ENCODE results near the gene ABCB11. TPM values are rescaled to one million over a fixed set of nuclear protein-coding genes. Genes with fewer than 3 reads are reported as not detected.

The ABCB11 gene
- total RNA-seq, 3 donors from 2014 or later (not counting 1 experiment from before 2014, with no cell fraction given) = 0.07 to 0.48 (median 0.07) TPM

DNA sequence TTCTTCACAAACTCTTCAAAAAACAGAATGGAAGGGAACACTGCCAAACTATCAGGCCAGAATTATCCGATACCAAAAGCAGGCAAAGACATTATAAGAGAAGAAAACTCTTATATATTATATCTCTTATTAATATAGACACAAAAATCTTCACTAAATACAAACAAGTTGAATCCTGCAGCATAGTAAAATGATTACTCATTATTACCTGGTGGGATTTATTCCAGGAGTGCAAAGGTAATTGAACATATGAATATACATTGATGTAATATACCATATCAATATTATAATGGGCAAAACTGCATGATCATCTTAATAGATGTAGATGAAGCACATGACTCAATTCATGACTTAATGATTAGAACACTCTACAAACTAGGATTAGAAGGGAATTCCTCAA, 25.1 kb downstream of the ABCB11 start:
- peaks cover 0 to 4% of the 10 kb centered on the region in 2 donors for H3K4me1 Mint-ChIP-seq
- no peaks in the 10 kb centered on the region for H3K9me3 ChIP-seq (ENCODE audit: control insufficient read depth, insufficient read depth, low read length)
- intact Hi-C loops (cut with micrococcal nuclease) = no loop called here
- H3K36me3 Mint-ChIP-seq = no peaks in the 10 kb centered on the region
- no peak overlapping the region for H3K4me3 ChIP-seq (ENCODE audit: low read length)
- no peak for DNase-seq
- no peaks in the 10 kb centered on the region for H3K36me3 ChIP-seq (ENCODE audit: control insufficient read depth, insufficient read depth, low read length)
- no peaks in the 10 kb centered on the region for H3K4me1 ChIP-seq (ENCODE audit: control insufficient read depth, insufficient read depth, low read length)
- H3K27ac ChIP-seq (ENCODE audit: low read length) = no peak overlapping the region
- peaks cover 0 to 12% of the 10 kb centered on the region in 2 donors for H3K27me3 Mint-ChIP-seq (ENCODE audit: low read depth in 2 of 2)
- H3K4me3 Mint-ChIP-seq = no peak overlapping the region
- TF ChIP-seq, protein P1, sequence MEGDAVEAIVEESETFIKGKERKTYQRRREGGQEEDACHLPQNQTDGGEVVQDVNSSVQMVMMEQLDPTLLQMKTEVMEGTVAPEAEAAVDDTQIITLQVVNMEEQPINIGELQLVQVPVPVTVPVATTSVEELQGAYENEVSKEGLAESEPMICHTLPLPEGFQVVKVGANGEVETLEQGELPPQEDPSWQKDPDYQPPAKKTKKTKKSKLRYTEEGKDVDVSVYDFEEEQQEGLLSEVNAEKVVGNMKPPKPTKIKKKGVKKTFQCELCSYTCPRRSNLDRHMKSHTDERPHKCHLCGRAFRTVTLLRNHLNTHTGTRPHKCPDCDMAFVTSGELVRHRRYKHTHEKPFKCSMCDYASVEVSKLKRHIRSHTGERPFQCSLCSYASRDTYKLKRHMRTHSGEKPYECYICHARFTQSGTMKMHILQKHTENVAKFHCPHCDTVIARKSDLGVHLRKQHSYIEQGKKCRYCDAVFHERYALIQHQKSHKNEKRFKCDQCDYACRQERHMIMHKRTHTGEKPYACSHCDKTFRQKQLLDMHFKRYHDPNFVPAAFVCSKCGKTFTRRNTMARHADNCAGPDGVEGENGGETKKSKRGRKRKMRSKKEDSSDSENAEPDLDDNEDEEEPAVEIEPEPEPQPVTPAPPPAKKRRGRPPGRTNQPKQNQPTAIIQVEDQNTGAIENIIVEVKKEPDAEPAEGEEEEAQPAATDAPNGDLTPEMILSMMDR (IDR thresholded peaks at IDR 0.05) = no peak
- no peak overlapping the region for H3K27ac Mint-ChIP-seq
- H3K27me3 ChIP-seq (ENCODE audit: control insufficient read depth, insufficient read depth, low read length) = no peaks in the 10 kb centered on the region
- WGBS (ENCODE audit: insufficient coverage) = no CpG with 5 or more reads among the region's 1 CpG
- no peak for ATAC-seq
- no peaks in the 10 kb centered on the region for H3K9me3 Mint-ChIP-seq

DNA sequence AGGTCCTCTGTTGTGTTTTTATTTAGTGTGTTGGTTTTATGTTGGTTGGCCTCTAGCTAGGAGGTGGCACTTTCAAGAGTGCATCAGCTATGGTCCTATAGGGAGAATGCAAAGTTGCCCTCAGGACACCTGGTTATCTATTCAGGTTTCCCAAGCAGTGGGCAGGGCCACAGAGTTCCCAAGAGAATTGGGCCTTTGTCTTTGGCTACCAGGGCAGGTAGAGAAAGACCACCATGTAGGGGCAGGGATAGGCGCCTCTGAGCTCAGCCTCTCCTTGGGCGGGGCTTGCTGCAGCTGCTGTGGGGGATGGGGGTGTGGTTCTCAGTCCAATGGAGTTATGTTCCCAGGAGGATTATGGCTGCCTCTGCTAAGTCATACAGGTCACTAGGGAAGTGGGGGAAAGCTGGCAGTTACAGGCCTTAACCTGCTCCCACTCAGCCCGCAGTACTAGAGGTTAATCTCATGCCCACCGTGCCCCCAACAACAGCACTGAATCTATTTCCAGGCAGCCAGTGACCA, 26.0 kb downstream of the ABCB11 start:
- Mint-ChIP-seq H3K4me1 (peaks cover 0 to 4% of the 10 kb centered on the region in 2 donors), H3K27me3 (ENCODE audit: low read depth in 2 of 2) (peaks cover 2 to 21% of the 10 kb centered on the region in 2 donors), H3K36me3 (no peaks in the 10 kb centered on the region), H3K27ac (no peak overlapping the region), H3K4me3 (no peak overlapping the region), H3K9me3 (no peaks in the 10 kb centered on the region)
- intact Hi-C loops (cut with micrococcal nuclease) = no loop called here
- Histone ChIP-seq H3K36me3 (ENCODE audit: control insufficient read depth, insufficient read depth, low read length) (no peaks in the 10 kb centered on the region), H3K4me3 (ENCODE audit: low read length) (no peak overlapping the region), H3K27me3 (ENCODE audit: control insufficient read depth, insufficient read depth, low read length) (no peaks in the 10 kb centered on the region), H3K4me1 (ENCODE audit: control insufficient read depth, insufficient read depth, low read length) (no peaks in the 10 kb centered on the region), H3K9me3 (ENCODE audit: control insufficient read depth, insufficient read depth, low read length) (no peaks in the 10 kb centered on the region), H3K27ac (ENCODE audit: low read length) (no peak overlapping the region)
- ATAC-seq = no peak
- TF ChIP-seq, protein P1 (IDR thresholded peaks at IDR 0.05) = no peak
- no peak for DNase-seq
- 96% methylated on average over 4 of the region's 4 CpGs for WGBS (ENCODE audit: insufficient coverage)

DNA sequence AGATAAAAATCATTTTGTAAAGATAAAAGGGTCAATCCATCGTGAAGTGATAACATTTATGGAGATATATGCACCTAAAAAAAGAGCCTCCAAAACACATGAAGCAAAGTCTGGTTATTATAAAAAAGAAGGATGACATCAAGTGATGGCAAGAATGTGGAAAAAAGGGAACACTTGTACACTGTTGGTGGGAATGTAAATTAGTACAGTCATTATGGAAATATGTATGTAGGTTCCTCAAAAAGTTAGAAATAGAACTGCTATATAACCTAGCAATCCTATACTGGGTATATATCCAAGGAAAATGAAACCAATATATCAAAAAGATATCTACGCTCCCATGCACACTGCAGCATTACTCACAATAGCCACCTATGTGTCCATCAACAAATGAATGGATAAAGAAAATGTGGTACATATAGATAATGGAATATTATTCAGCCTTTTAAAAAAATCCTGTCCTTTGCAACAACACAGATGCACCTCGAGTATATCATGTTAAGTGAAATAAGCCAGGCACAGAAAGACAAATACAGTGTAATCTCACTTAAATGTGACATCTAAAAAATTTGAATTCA, 28.9 kb downstream of the ABCB11 start:
- Mint-ChIP-seq H3K4me1 (peaks cover 0 to 7% of the 10 kb centered on the region in 2 donors), H3K27ac (no peak overlapping the region), H3K27me3 (ENCODE audit: low read depth in 2 of 2) (peaks cover 2 to 23% of the 10 kb centered on the region in 2 donors), H3K36me3 (no peaks in the 10 kb centered on the region), H3K4me3 (no peak overlapping the region), H3K9me3 (no peaks in the 10 kb centered on the region)
- H3K4me1 ChIP-seq (ENCODE audit: control insufficient read depth, insufficient read depth, low read length) = no peaks in the 10 kb centered on the region
- H3K4me3 ChIP-seq (ENCODE audit: low read length) = no peak overlapping the region
- intact Hi-C loops (cut with micrococcal nuclease) = no loop called here
- H3K27me3 ChIP-seq (ENCODE audit: control insufficient read depth, insufficient read depth, low read length) = no peaks in the 10 kb centered on the region
- ATAC-seq = no peak
- no peaks in the 10 kb centered on the region for H3K36me3 ChIP-seq (ENCODE audit: control insufficient read depth, insufficient read depth, low read length)
- no peak for DNase-seq
- TF ChIP-seq, protein P1 (IDR thresholded peaks at IDR 0.05) = no peak
- 88% methylated on average over 1 of the region's 3 CpGs for WGBS (ENCODE audit: insufficient coverage)
- H3K9me3 ChIP-seq (ENCODE audit: control insufficient read depth, insufficient read depth, low read length) = no peaks in the 10 kb centered on the region
- H3K27ac ChIP-seq (ENCODE audit: low read length) = no peak overlapping the region
